ENCODE measurements around the gene PIERCE2. TPM values are rescaled to one million over a fixed set of nuclear protein-coding genes. Genes with fewer than 3 reads are reported as not detected.

Gene PIERCE2
- total and polyA plus RNA-seq, 3 donors from 2014 or later: 4.3 to 16.0 (median 8.0) TPM

DNA sequence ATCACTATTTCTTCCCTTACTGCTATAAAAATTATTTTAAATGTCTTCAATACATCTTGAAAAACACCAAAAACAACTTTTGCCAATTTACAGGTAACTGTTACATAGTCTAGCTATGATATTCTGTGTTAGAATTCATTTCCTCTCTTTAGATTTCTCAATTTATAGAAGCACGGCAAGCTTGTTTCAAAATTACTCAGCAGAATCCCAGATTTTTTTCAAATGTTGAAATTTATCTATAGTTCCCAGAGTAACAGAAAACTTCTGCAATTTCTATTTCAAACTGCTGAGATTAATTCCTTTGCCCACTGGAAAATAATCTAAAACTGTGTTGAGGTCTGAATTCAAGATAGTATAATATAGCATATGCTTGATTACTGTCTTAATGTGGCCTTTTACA, 41.3 kb upstream of the PIERCE2 start:
- TF ChIP-seq POLR2A (IDR thresholded peaks at IDR 0.05): no peak
- TF ChIP-seq, protein P1, sequence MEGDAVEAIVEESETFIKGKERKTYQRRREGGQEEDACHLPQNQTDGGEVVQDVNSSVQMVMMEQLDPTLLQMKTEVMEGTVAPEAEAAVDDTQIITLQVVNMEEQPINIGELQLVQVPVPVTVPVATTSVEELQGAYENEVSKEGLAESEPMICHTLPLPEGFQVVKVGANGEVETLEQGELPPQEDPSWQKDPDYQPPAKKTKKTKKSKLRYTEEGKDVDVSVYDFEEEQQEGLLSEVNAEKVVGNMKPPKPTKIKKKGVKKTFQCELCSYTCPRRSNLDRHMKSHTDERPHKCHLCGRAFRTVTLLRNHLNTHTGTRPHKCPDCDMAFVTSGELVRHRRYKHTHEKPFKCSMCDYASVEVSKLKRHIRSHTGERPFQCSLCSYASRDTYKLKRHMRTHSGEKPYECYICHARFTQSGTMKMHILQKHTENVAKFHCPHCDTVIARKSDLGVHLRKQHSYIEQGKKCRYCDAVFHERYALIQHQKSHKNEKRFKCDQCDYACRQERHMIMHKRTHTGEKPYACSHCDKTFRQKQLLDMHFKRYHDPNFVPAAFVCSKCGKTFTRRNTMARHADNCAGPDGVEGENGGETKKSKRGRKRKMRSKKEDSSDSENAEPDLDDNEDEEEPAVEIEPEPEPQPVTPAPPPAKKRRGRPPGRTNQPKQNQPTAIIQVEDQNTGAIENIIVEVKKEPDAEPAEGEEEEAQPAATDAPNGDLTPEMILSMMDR (IDR thresholded peaks at IDR 0.05): no peak
- H3K27ac ChIP-seq: no peak overlapping the region
- intact Hi-C loops (cut with DNase I; ENCODE audit: low total_unique reads): no loop called here
- no peaks in the 10 kb centered on the region for H3K27me3 ChIP-seq
- no peaks in the 10 kb centered on the region for H3K4me1 ChIP-seq
- WGBS, 2 donors: 85 to 86% methylated on average over 1 of the region's 1 CpG
- no peaks in the 10 kb centered on the region for H3K36me3 ChIP-seq (ENCODE audit: low read depth, missing control alignments)
- DNase-seq: no peak
- no peaks in the 10 kb centered on the region for H3K9me3 ChIP-seq
- H3K4me3 ChIP-seq: no peak overlapping the region

DNA sequence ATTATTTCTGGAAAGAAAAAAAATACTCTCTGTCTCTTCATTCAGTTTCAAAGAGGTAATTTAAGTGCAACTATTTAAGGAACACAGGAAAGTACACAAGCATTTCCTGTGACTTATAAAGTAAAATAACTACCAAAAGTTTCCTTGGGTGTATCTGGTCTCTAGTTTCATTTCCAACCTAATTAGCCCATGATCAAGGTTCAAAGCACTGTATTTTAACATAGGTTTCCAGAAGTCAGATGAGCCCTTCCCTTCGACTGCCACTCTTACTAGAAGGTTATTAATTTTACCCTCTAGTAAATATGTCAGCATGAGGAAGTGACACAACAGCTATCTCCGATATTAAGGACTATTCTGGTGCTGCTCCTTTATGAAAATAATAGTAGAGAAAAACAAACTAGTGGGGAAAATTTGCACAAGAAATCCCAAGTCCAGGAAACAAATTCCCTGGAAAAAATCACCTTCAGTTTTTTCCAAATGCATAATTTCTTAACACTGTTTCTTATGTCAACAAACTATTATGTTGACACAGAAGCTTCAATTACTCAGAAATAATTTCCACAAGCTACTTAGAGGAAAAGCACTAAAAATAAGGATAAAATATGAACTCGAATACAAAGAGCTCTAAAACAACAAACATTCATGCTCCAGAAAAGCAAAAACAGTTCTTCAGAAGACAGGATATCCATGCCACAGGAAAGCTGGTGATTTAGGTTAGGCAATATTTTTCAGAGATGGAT, 35.4 kb upstream of the PIERCE2 start:
- TF ChIP-seq, protein P1 (IDR thresholded peaks at IDR 0.05): no peak
- TF ChIP-seq POLR2A (IDR thresholded peaks at IDR 0.05): no peak
- H3K4me1 ChIP-seq: no peaks in the 10 kb centered on the region
- no peak overlapping the region for H3K27ac ChIP-seq
- H3K9me3 ChIP-seq: no peaks in the 10 kb centered on the region
- no peak overlapping the region for H3K4me3 ChIP-seq
- 64 to 66% methylated on average over 3 of the region's 3 CpGs for WGBS, 2 donors
- intact Hi-C loops (cut with DNase I; ENCODE audit: low total_unique reads): no loop called here
- H3K36me3 ChIP-seq (ENCODE audit: low read depth, missing control alignments): no peaks in the 10 kb centered on the region
- no peak for DNase-seq
- H3K27me3 ChIP-seq: no peaks in the 10 kb centered on the region

DNA sequence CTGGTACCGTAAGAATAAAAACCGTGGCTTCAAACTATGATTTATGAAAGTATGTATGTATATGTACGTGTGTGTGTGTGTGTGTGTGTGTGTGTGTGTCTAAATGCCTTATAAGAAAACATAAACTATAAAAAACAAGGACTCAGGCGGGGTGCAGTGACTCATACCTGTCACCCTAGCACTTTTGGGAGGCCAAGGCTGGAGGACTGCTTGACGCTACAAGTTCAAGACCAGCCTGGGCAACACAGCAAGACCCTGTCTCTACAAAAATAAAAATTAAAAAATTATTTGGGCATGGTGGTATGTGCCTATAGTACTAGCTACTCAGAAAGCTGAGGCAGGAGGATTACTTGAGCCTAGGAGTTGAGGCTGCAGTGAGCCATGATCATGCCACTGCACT, 29.2 kb upstream of the PIERCE2 start:
- H3K27me3 ChIP-seq: no peaks in the 10 kb centered on the region
- 81 to 90% methylated on average over 5 of the region's 5 CpGs for WGBS, 2 donors
- no peak overlapping the region for H3K4me3 ChIP-seq
- no peak for TF ChIP-seq POLR2A (IDR thresholded peaks at IDR 0.05)
- TF ChIP-seq, protein P1 (IDR thresholded peaks at IDR 0.05): no peak
- no peak for DNase-seq
- no peaks in the 10 kb centered on the region for H3K36me3 ChIP-seq (ENCODE audit: low read depth, missing control alignments)
- no peaks in the 10 kb centered on the region for H3K4me1 ChIP-seq
- intact Hi-C loops (cut with DNase I; ENCODE audit: low total_unique reads): no loop called here
- H3K9me3 ChIP-seq: no peaks in the 10 kb centered on the region
- no peak overlapping the region for H3K27ac ChIP-seq

DNA sequence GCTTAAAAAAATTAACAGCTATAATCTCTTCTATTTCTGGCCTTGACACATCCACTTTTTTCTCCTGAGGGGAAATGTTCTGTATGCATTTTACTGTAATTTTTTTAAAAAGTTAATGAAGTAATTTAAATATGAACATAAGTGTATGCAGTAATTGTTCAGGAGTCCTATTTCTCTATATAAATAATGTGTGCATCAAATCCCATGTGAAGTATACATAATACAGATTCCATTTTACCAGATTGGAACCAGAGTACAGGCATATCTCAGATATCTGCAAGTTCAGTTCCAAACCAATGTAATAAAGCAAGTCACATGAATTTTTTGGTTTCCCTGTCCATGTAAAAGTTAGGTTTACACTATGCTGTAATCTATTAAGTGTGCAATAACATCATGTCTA, 26.7 kb upstream of the PIERCE2 start:
- DNase-seq: no peak
- intact Hi-C loops (cut with DNase I; ENCODE audit: low total_unique reads): no loop called here
- H3K4me3 ChIP-seq: no peak overlapping the region
- H3K27me3 ChIP-seq: no peaks in the 10 kb centered on the region
- H3K9me3 ChIP-seq: no peaks in the 10 kb centered on the region
- H3K36me3 ChIP-seq (ENCODE audit: low read depth, missing control alignments): no peaks in the 10 kb centered on the region
- no peak overlapping the region for H3K27ac ChIP-seq
- H3K4me1 ChIP-seq: no peaks in the 10 kb centered on the region
- no peak for TF ChIP-seq POLR2A (IDR thresholded peaks at IDR 0.05)
- TF ChIP-seq, protein P1 (IDR thresholded peaks at IDR 0.05): no peak

DNA sequence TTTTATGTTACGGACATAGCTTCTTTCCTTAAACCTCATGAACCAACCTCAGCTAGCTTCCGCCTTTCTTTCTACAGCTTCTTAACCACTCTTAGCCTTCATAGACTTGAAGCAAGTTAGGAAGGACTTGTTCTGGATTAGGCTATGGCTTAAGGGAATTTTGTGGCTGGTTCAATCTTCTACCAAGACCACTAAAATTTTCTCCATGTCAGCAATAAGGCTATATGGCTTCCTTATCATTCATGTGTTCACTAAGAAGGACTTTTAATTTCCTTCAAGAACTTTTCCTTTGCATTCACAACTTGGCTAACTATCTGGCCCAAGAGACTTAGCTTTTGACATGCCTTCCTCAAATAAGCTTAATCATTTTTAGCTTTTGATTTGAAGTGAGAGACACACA, 24.6 kb upstream of the PIERCE2 start:
- Histone ChIP-seq H3K27ac (no peak overlapping the region), H3K4me1 (no peaks in the 10 kb centered on the region), H3K27me3 (no peaks in the 10 kb centered on the region), H3K9me3 (no peaks in the 10 kb centered on the region), H3K36me3 (ENCODE audit: low read depth, missing control alignments) (no peaks in the 10 kb centered on the region), H3K4me3 (no peak overlapping the region)
- intact Hi-C loops (cut with DNase I; ENCODE audit: low total_unique reads): no loop called here
- TF ChIP-seq, protein P1 (IDR thresholded peaks at IDR 0.05): no peak
- no peak for TF ChIP-seq POLR2A (IDR thresholded peaks at IDR 0.05)
- no peak for DNase-seq
- WGBS, 2 donors: 95 to 98% methylated on average over 2 of the region's 2 CpGs

All from testis (tissue), 3 donors.